H9 (cell line): ENCODE results near the gene GBP3. TPM values are rescaled to one million over a fixed set of nuclear protein-coding genes. Genes with fewer than 3 reads are reported as not detected.

Experiments
- DNase-seq: peaks from one replicate; pipeline ENCODE4 v3.0.0-alpha.2; 2017
- H2AFZ ChIP-seq: one replicate; pipeline ENCODE4 v1.6.1; 2013; ENCODE audit warnings: mild to moderate bottlenecking, low read length, control low read depth, moderate library complexity
- H2AK5ac ChIP-seq: 2 replicates; pipeline ENCODE4 v1.6.1; 2013; ENCODE audit warnings: low read length, control low read depth, mixed read lengths; ENCODE audit not compliant: insufficient read length
- H2BK120ac ChIP-seq: one replicate; pipeline ENCODE4 v1.6.1; 2013; ENCODE audit warnings: low read depth, mild to moderate bottlenecking, low read length, control low read depth, inconsistent platforms; ENCODE audit not compliant: poor library complexity, severe bottlenecking
- H2BK12ac ChIP-seq: 2 replicates; pipeline ENCODE4 v1.6.1; 2013; ENCODE audit warnings: low read length, control low read depth, mixed read lengths, low read depth; ENCODE audit not compliant: insufficient read length
- H2BK15ac ChIP-seq: 2 replicates; pipeline ENCODE4 v1.6.1; 2013; ENCODE audit warnings: low read depth, low read length, control low read depth
- H2BK20ac ChIP-seq: one replicate; pipeline ENCODE4 v1.6.1; 2013; ENCODE audit warnings: low read depth, mild to moderate bottlenecking, low read length, control low read depth, inconsistent platforms; ENCODE audit not compliant: poor library complexity, severe bottlenecking
- H2BK5ac ChIP-seq: 2 replicates; pipeline ENCODE4 v1.6.1; 2013; ENCODE audit warnings: low read length, control low read depth, mixed read lengths; ENCODE audit not compliant: insufficient read length
- H3K14ac ChIP-seq: 2 replicates; pipeline ENCODE4 v1.6.1; 2013; ENCODE audit warnings: low read length, control low read depth; ENCODE audit not compliant: insufficient read depth
- H3K18ac ChIP-seq: 2 replicates; pipeline ENCODE4 v1.6.1; 2013; ENCODE audit warnings: low read depth, mild to moderate bottlenecking, mixed read lengths, low read length, control low read depth; ENCODE audit not compliant: insufficient read length
- H3K23ac ChIP-seq: 2 replicates; pipeline ENCODE4 v1.6.1; 2013; ENCODE audit warnings: low read length, control low read depth, mixed read lengths, low read depth; ENCODE audit not compliant: insufficient read length
- H3K23me2 ChIP-seq: 2 replicates; pipeline ENCODE4 v1.6.1; 2013; ENCODE audit warnings: low read depth, mild to moderate bottlenecking, mixed read lengths, low read length, control low read depth; ENCODE audit not compliant: insufficient read length, poor library complexity, severe bottlenecking
- H3K27ac ChIP-seq: 2 replicates; pipeline ENCODE4 v1.5.1; 2013; ENCODE audit warnings: low read length, control low read depth, mixed read lengths, low read depth; ENCODE audit not compliant: insufficient read length
- H3K27me3 ChIP-seq: 2 replicates; pipeline ENCODE4 v1.6.1; 2013; ENCODE audit warnings: low read length, control low read depth, inconsistent platforms; ENCODE audit not compliant: insufficient read depth
- H3K4ac ChIP-seq: 2 replicates; pipeline ENCODE4 v1.6.1; 2013; ENCODE audit warnings: low read depth, mild to moderate bottlenecking, control low read depth, inconsistent platforms, low read length, moderate library complexity
- H3K4me1 ChIP-seq: 2 replicates; pipeline ENCODE4 v1.6.1; 2013; ENCODE audit warnings: low read length, control low read depth, inconsistent platforms; ENCODE audit not compliant: insufficient read depth
- H3K4me2 ChIP-seq: 2 replicates; pipeline ENCODE4 v1.6.1; 2013; ENCODE audit warnings: low read length, control low read depth, mixed read lengths; ENCODE audit not compliant: insufficient read length, insufficient read depth
- H3K56ac ChIP-seq: 2 replicates; pipeline ENCODE4 v1.6.1; 2013; ENCODE audit warnings: low read depth, mild to moderate bottlenecking, mixed read lengths, low read length, control low read depth; ENCODE audit not compliant: insufficient read length
- H3K79me1 ChIP-seq: 2 replicates; pipeline ENCODE4 v1.6.1; 2013; ENCODE audit warnings: low read depth, mild to moderate bottlenecking, moderate library complexity, low read length, control low read depth, inconsistent platforms; ENCODE audit not compliant: insufficient read depth, poor library complexity, severe bottlenecking
- H3K79me2 ChIP-seq: 2 replicates; pipeline ENCODE4 v1.6.1; 2013; ENCODE audit warnings: low read length, control low read depth, inconsistent platforms; ENCODE audit not compliant: insufficient read depth
- H3K9ac ChIP-seq: 2 replicates; pipeline ENCODE4 v1.6.1; 2013; ENCODE audit warnings: low read length, control low read depth, mixed read lengths; ENCODE audit not compliant: insufficient read length; ENCODE audit errors: extremely low read depth
- H3K9me3 ChIP-seq: one replicate; pipeline ENCODE4 v1.6.1; 2013; ENCODE audit warnings: low read depth, low read length, inconsistent platforms; ENCODE audit not compliant: control insufficient read depth
- H3T11ph ChIP-seq: one replicate; pipeline ENCODE4 v1.6.1; 2013; ENCODE audit warnings: mild to moderate bottlenecking, low read length, control low read depth, inconsistent platforms
- H4K20me1 ChIP-seq: one replicate; pipeline ENCODE4 v1.6.1; 2013; ENCODE audit not compliant: control insufficient read depth, insufficient read length, insufficient read depth
- H4K5ac ChIP-seq: 2 replicates; pipeline ENCODE4 v1.6.1; 2013; ENCODE audit warnings: low read depth, mild to moderate bottlenecking, mixed read lengths, low read length, control low read depth; ENCODE audit not compliant: insufficient read length
- H4K8ac ChIP-seq: replicated peaks from 2 replicates; pipeline ENCODE4 v1.6.1; 2013; ENCODE audit warnings: low read length, control low read depth, mixed read lengths, low read depth; ENCODE audit not compliant: insufficient read length
- H4K91ac ChIP-seq: 2 replicates; pipeline ENCODE4 v1.6.1; 2013; ENCODE audit warnings: low read depth, mild to moderate bottlenecking, moderate library complexity, mixed read lengths, low read length, control low read depth; ENCODE audit not compliant: insufficient read length
- H3K27ac Mint-ChIP-seq, 3 experiments: 2 replicates in 2 of 3; 3 replicates in 1 of 3; pipeline ENCODE4 v1.8.0; 2020 to 2021; ENCODE audit warnings: mixed read lengths in 3 of 3, mild to moderate bottlenecking in 1 of 3, moderate library complexity in 1 of 3
- H3K27me3 Mint-ChIP-seq: 2 replicates; pipeline ENCODE4 v1.8.0; 2021; ENCODE audit warnings: low read depth, mild to moderate bottlenecking, moderate library complexity, mixed read lengths
- H3K36me3 Mint-ChIP-seq, 3 experiments: 2 replicates in 2 of 3; 3 replicates in 1 of 3; pipeline ENCODE4 v1.8.0; 2020 to 2021; ENCODE audit warnings: low read depth in 3 of 3, mixed read lengths in 3 of 3; ENCODE audit not compliant: insufficient read depth in 1 of 3
- H3K4me1 Mint-ChIP-seq, 2 experiments: 2 replicates each; pipeline ENCODE4 v1.8.0; 2020; ENCODE audit warnings: mixed read lengths in 2 of 2
- H3K4me3 Mint-ChIP-seq, 2 experiments: 2 replicates in 1 of 2; 3 replicates in 1 of 2; pipeline ENCODE4 v1.8.0; 2020 to 2021; ENCODE audit warnings: mild to moderate bottlenecking in 2 of 2, mixed read lengths in 2 of 2, moderate library complexity in 1 of 2
- H3K9me3 Mint-ChIP-seq, 2 experiments: 2 replicates in 1 of 2; 3 replicates in 1 of 2; pipeline ENCODE4 v1.8.0; 2020; ENCODE audit warnings: mild to moderate bottlenecking in 2 of 2, mixed read lengths in 2 of 2, moderate library complexity in 1 of 2
- CTCF ChIP-seq: fragments of 200-600 bp; sonication (generic); conservative IDR thresholded peaks from 3 replicates; pipeline ENCODE4 v1.8.0; 2021; ENCODE audit warnings: antibody characterized with exemption, mild to moderate bottlenecking
- WGBS: extraction: QIAGEN DNeasy Blood & Tissue Kit; methylation state at CpG from one replicate; pipeline ENCODE4 v1.1.7; 2013; ENCODE audit warnings: missing lambda C conversion rate, low lambda C conversion rate, mixed read lengths; ENCODE audit not compliant: insufficient read length; ENCODE audit errors: extremely low coverage; 5-methylcytosine and 5-hydroxymethylcytosine counted together
- total RNA-seq: library from RNA; stranded (reverse); gene quantifications from 2 replicates; pipeline ENCODE4 v1.2.1, GENCODE V29; 2021

The GBP3 gene
- total RNA-seq, 1 experiment from 2014 or later, result not detected

GRCh38 chr1:89047734-89048133, 25.1 kb upstream of the GBP3 start:
- peaks cover 4 to 7% of the 10 kb centered on the region in 2 experiments for H3K9me3 Mint-ChIP-seq
- no peaks in the 10 kb centered on the region for H3K79me1 ChIP-seq
- no peak for DNase-seq
- no peak overlapping the region for H3K4me3 Mint-ChIP-seq
- no peak overlapping the region for H2BK20ac ChIP-seq
- H3K23ac ChIP-seq, result no peak overlapping the region
- no peaks in the 10 kb centered on the region for H3K9me3 ChIP-seq
- H3K79me2 ChIP-seq, result no peaks in the 10 kb centered on the region
- peaks cover 2 to 4% (median 2%) of the 10 kb centered on the region in 3 experiments; a peak in 5 of 7 replicates for H3K36me3 Mint-ChIP-seq
- no peak overlapping the region for H4K91ac ChIP-seq
- no peak overlapping the region for H3K18ac ChIP-seq
- H3K27me3 Mint-ChIP-seq, result no peaks in the 10 kb centered on the region
- no peak overlapping the region for H3K4ac ChIP-seq
- no peak overlapping the region for H2BK15ac ChIP-seq
- no peak overlapping the region for H2AK5ac ChIP-seq
- no peak overlapping the region for H3K9ac ChIP-seq
- H3K4me1 Mint-ChIP-seq, result no peaks in the 10 kb centered on the region
- H3K27ac Mint-ChIP-seq, result no peak overlapping the region
- H2BK120ac ChIP-seq, result no peak overlapping the region
- no peaks in the 10 kb centered on the region for H3K4me1 ChIP-seq
- WGBS, result no CpG with 5 or more reads among the region's 3 CpGs
- no peak overlapping the region for H2BK12ac ChIP-seq
- H4K5ac ChIP-seq, result no peak overlapping the region
- no peak overlapping the region for H3K14ac ChIP-seq
- H3T11ph ChIP-seq, result no peak overlapping the region
- H3K27me3 ChIP-seq, result no peaks in the 10 kb centered on the region
- no peak overlapping the region for H3K27ac ChIP-seq
- no peak for TF ChIP-seq CTCF
- H3K56ac ChIP-seq, result no peak overlapping the region
- H2BK5ac ChIP-seq, result no peak overlapping the region
- H2AFZ ChIP-seq, result no peak overlapping the region
- H3K4me2 ChIP-seq, result no peak overlapping the region
- H4K20me1 ChIP-seq, result no peaks in the 10 kb centered on the region
- no peak overlapping the region for H4K8ac ChIP-seq
- no peaks in the 10 kb centered on the region for H3K23me2 ChIP-seq
